Measurements from ENCODE around the gene PPP2R2C. TPM values are rescaled to one million over a fixed set of nuclear protein-coding genes. Genes with fewer than 3 reads are reported as not detected.

PPP2R2C gene
- total RNA-seq, 5 donors from 2014 or later (not counting 1 experiment from before 2014, with no cell fraction given), result 0.20 TPM; not detected in 4

DNA sequence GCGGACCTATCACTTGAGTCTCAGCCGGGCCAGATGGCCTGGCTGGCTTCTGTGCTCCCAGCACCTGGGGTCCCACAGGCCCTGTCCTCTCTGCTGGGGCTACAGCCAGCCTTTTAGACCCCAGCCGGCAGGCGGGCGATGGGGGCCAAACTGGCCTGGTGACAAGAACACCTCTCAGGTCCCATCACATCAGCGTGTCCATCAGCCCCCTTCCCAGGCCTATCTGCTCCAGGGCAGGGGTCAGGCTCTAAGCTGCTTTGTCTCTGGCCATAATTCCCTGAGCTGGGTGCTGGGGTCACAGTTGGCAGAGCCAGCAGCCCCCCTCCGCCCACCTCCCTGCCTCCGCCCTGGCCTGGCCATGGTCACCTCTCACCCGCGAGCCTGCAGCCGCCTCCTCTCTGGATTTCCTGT, 77.7 kb downstream of the PPP2R2C start:
- H3K4me3 Mint-ChIP-seq, result no peak overlapping the region
- H3K4me1 Mint-ChIP-seq, result no peaks in the 10 kb centered on the region
- POLR2A ChIA-PET, result no interaction called here
- H3K36me3 Mint-ChIP-seq, result no peaks in the 10 kb centered on the region
- H3K27me3 Mint-ChIP-seq, result peaks cover 20 to 28% of the 10 kb centered on the region in 2 donors
- WGBS (ENCODE audit: insufficient coverage), result 93% methylated on average over 8 of the region's 11 CpGs
- Histone ChIP-seq H3K27me3 (replicated peaks in 1 of 2; ENCODE audit: control insufficient read depth in 2 of 2, extremely low read depth in 1 of 2, insufficient read depth in 2 of 2, low read length in 1 of 2) (peaks cover 0 to 46% of the 10 kb centered on the region in 2 experiments), H3K36me3 (ENCODE audit: control insufficient read depth in 2 of 2, extremely low read depth in 1 of 2, insufficient read depth in 1 of 2, low read length in 1 of 2) (no peaks in the 10 kb centered on the region), H3K9me3 (no peaks in the 10 kb centered on the region), H3K4me3 (ENCODE audit: control insufficient read depth in 1 of 2, extremely low read depth in 1 of 2, low read length in 1 of 2) (no peak overlapping the region), H3K27ac (ENCODE audit: low read length) (no peak overlapping the region), H3K4me1 (ENCODE audit: control insufficient read depth in 1 of 2, extremely low read depth in 1 of 2, insufficient read depth in 2 of 2, low read length in 2 of 2) (no peaks in the 10 kb centered on the region)
- H3K27ac Mint-ChIP-seq, result no peak overlapping the region
- CTCF ChIA-PET, result no interaction called here
- ATAC-seq (replicated peaks in 1 of 4) (no peak), DNase-seq (no peak)
- no peaks in the 10 kb centered on the region for H3K9me3 Mint-ChIP-seq

DNA sequence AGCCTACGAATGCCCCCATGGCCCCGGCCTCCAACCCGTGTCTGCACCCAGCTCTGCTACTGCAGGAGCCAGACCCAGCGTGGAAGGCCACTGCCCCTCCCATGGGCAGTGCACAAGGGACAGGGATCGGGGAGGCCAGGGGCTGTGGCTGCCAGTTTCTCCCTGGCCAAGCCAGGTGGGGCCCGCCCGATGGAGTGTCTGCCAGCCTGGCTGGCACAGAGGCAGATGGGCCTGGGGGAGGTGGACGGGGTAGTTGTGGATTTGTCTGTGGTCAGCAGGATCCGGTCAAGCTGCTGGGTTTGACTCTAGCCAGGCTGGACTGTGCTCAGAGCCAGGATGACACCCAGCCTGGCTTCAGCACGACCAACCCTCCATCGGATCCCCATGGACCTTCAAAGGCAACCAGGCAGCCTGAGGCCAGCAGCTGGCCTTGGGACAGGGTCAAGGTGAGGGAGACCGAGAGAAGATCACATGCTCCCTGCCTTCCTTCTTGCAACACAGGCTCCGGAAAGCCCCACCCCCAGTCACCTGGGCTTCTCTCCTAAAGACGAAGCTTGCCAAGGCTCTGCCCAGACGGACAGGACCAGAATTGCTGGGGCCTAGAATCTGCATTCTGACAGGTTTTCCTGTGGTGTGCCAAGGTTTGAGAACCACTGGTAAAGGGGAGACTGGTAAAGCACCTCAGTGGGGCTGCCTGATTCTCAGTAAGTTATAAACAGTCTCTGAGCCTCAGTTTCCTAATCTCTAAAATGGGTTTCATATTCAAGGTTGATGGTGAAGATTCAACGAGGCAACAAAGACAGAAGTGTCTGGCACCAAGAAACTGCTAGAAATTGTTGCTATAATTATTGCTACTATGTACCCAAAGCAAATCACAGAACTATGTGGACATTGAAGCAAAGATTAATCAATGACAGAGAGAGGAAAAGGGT, 78.6 kb downstream of the PPP2R2C start:
- Histone ChIP-seq H3K36me3 (ENCODE audit: control insufficient read depth in 2 of 2, extremely low read depth in 1 of 2, insufficient read depth in 1 of 2, low read length in 1 of 2) (no peaks in the 10 kb centered on the region), H3K9me3 (no peaks in the 10 kb centered on the region), H3K4me3 (ENCODE audit: control insufficient read depth in 1 of 2, extremely low read depth in 1 of 2, low read length in 1 of 2) (no peak overlapping the region), H3K27ac (ENCODE audit: low read length) (no peak overlapping the region), H3K27me3 (replicated peaks in 1 of 2; ENCODE audit: control insufficient read depth in 2 of 2, extremely low read depth in 1 of 2, insufficient read depth in 2 of 2, low read length in 1 of 2) (peaks cover 0 to 50% of the 10 kb centered on the region in 2 experiments), H3K4me1 (ENCODE audit: control insufficient read depth in 1 of 2, extremely low read depth in 1 of 2, insufficient read depth in 2 of 2, low read length in 2 of 2) (no peaks in the 10 kb centered on the region)
- H3K27me3 Mint-ChIP-seq, result peaks cover 22 to 35% of the 10 kb centered on the region in 2 donors
- WGBS (ENCODE audit: insufficient coverage), result 75% methylated on average over 13 of the region's 16 CpGs
- DNase-seq, result no peak
- ChIA-PET POLR2A (no interaction called here), CTCF (no interaction called here)
- no peak overlapping the region for H3K27ac Mint-ChIP-seq
- no peak for ATAC-seq (replicated peaks in 1 of 4)
- no peaks in the 10 kb centered on the region for H3K9me3 Mint-ChIP-seq
- no peak overlapping the region for H3K4me3 Mint-ChIP-seq
- no peaks in the 10 kb centered on the region for H3K4me1 Mint-ChIP-seq
- H3K36me3 Mint-ChIP-seq, result no peaks in the 10 kb centered on the region

DNA sequence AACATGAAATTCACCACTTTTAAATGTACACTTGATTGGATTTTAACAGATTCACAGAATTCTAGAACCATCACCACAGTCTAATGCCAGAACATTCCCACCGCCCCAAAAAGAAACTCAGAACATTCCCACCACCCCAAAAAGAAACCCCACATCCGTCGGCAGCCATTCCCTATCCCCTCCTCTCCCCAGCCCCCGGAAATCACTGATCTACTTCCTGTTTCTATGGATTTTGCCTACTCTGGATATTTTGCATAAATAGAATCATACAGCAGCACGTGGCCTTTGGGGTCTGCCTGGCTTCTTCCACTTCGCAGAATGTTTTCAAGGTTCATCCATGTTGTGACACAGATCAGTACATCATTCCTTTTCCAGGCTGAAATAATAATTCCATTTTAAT, 79.3 kb downstream of the PPP2R2C start:
- Mint-ChIP-seq H3K9me3 (no peaks in the 10 kb centered on the region), H3K4me3 (no peak overlapping the region), H3K36me3 (no peaks in the 10 kb centered on the region), H3K27me3 (peaks cover 19 to 30% of the 10 kb centered on the region in 2 donors), H3K4me1 (no peaks in the 10 kb centered on the region), H3K27ac (no peak overlapping the region)
- H3K4me3 ChIP-seq (ENCODE audit: control insufficient read depth in 1 of 2, extremely low read depth in 1 of 2, low read length in 1 of 2), result no peak overlapping the region
- no peaks in the 10 kb centered on the region for H3K9me3 ChIP-seq
- H3K4me1 ChIP-seq (ENCODE audit: control insufficient read depth in 1 of 2, extremely low read depth in 1 of 2, insufficient read depth in 2 of 2, low read length in 2 of 2), result no peaks in the 10 kb centered on the region
- ChIA-PET CTCF (no interaction called here), POLR2A (no interaction called here)
- WGBS (ENCODE audit: insufficient coverage), result 38% methylated on average over 4 of the region's 6 CpGs
- DNase-seq, result no peak
- ATAC-seq (replicated peaks in 1 of 4), result no peak
- no peak overlapping the region for H3K27ac ChIP-seq (ENCODE audit: low read length)
- peaks cover 0 to 56% of the 10 kb centered on the region in 2 experiments for H3K27me3 ChIP-seq (replicated peaks in 1 of 2; ENCODE audit: control insufficient read depth in 2 of 2, extremely low read depth in 1 of 2, insufficient read depth in 2 of 2, low read length in 1 of 2)
- H3K36me3 ChIP-seq (ENCODE audit: control insufficient read depth in 2 of 2, extremely low read depth in 1 of 2, insufficient read depth in 1 of 2, low read length in 1 of 2), result no peaks in the 10 kb centered on the region

DNA sequence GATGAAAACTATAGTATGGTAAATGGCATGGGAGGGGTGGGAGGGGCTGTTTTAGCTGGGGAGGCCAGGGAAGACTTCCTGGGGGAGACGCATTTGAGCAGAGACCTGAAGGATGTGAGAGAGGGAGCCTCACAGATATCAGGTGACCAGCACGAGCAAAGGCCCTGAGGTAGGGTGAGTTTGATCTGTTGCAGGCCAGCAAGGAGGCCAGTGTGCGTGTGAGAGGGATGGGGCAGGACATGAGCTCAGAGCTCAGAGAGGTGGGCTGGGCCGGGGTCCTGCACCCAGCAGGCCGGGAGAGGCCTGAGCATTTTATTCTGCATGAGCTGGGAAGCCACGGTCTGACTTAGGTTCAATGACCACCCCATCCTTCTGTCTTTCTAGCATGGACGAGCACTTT, 80.0 kb downstream of the PPP2R2C start:
- CTCF ChIA-PET, result no interaction called here
- no peaks in the 10 kb centered on the region for H3K36me3 Mint-ChIP-seq
- no peak overlapping the region for H3K4me3 Mint-ChIP-seq
- H3K27me3 Mint-ChIP-seq, result peaks cover 19 to 24% of the 10 kb centered on the region in 2 donors
- Histone ChIP-seq H3K27ac (ENCODE audit: low read length) (no peak overlapping the region), H3K4me1 (ENCODE audit: control insufficient read depth in 1 of 2, extremely low read depth in 1 of 2, insufficient read depth in 2 of 2, low read length in 2 of 2) (no peaks in the 10 kb centered on the region), H3K36me3 (ENCODE audit: control insufficient read depth in 2 of 2, extremely low read depth in 1 of 2, insufficient read depth in 1 of 2, low read length in 1 of 2) (no peaks in the 10 kb centered on the region), H3K9me3 (no peaks in the 10 kb centered on the region), H3K4me3 (ENCODE audit: control insufficient read depth in 1 of 2, extremely low read depth in 1 of 2, low read length in 1 of 2) (no peak overlapping the region), H3K27me3 (replicated peaks in 1 of 2; ENCODE audit: control insufficient read depth in 2 of 2, extremely low read depth in 1 of 2, insufficient read depth in 2 of 2, low read length in 1 of 2) (peaks cover 0 to 56% of the 10 kb centered on the region in 2 experiments)
- H3K4me1 Mint-ChIP-seq, result no peaks in the 10 kb centered on the region
- WGBS (ENCODE audit: insufficient coverage), result 71% methylated on average over 7 of the region's 7 CpGs
- no peaks in the 10 kb centered on the region for H3K9me3 Mint-ChIP-seq
- no peak overlapping the region for H3K27ac Mint-ChIP-seq
- DNase-seq (no peak), ATAC-seq (replicated peaks in 1 of 4) (no peak)
- POLR2A ChIA-PET, result no interaction called here

DNA sequence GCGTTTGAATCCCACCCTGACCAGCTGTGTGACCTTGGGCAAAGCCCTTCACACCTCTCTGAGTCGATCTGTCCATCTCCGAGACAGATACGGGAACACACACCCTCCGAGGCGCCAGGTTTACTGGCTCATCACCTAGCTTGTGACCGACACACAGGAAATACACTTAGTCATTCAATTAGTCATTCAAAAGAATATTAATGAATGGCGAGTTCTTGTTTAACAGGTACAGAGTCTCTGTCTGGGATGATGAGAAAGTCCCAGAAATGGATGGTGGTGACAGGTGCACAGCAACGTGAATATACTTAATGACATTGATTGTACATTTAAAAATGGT, 80.6 kb downstream of the PPP2R2C start:
- no peak overlapping the region for H3K4me3 ChIP-seq (ENCODE audit: control insufficient read depth in 1 of 2, extremely low read depth in 1 of 2, low read length in 1 of 2)
- H3K27me3 Mint-ChIP-seq, result peaks cover 16 to 20% of the 10 kb centered on the region in 2 donors
- H3K4me3 Mint-ChIP-seq, result no peak overlapping the region
- H3K36me3 ChIP-seq (ENCODE audit: control insufficient read depth in 2 of 2, extremely low read depth in 1 of 2, insufficient read depth in 1 of 2, low read length in 1 of 2), result no peaks in the 10 kb centered on the region
- no peaks in the 10 kb centered on the region for H3K36me3 Mint-ChIP-seq
- ATAC-seq (replicated peaks in 1 of 4) (no peak), DNase-seq (no peak)
- peaks cover 0 to 51% of the 10 kb centered on the region in 2 experiments for H3K27me3 ChIP-seq (replicated peaks in 1 of 2; ENCODE audit: control insufficient read depth in 2 of 2, extremely low read depth in 1 of 2, insufficient read depth in 2 of 2, low read length in 1 of 2)
- WGBS (ENCODE audit: insufficient coverage), result 34% methylated on average over 4 of the region's 9 CpGs
- H3K27ac Mint-ChIP-seq, result no peak overlapping the region
- H3K4me1 ChIP-seq (ENCODE audit: control insufficient read depth in 1 of 2, extremely low read depth in 1 of 2, insufficient read depth in 2 of 2, low read length in 2 of 2), result no peaks in the 10 kb centered on the region
- no peak overlapping the region for H3K27ac ChIP-seq (ENCODE audit: low read length)
- POLR2A ChIA-PET, result no interaction called here
- no peaks in the 10 kb centered on the region for H3K9me3 ChIP-seq
- no peaks in the 10 kb centered on the region for H3K4me1 Mint-ChIP-seq
- CTCF ChIA-PET, result no interaction called here
- no peaks in the 10 kb centered on the region for H3K9me3 Mint-ChIP-seq

DNA sequence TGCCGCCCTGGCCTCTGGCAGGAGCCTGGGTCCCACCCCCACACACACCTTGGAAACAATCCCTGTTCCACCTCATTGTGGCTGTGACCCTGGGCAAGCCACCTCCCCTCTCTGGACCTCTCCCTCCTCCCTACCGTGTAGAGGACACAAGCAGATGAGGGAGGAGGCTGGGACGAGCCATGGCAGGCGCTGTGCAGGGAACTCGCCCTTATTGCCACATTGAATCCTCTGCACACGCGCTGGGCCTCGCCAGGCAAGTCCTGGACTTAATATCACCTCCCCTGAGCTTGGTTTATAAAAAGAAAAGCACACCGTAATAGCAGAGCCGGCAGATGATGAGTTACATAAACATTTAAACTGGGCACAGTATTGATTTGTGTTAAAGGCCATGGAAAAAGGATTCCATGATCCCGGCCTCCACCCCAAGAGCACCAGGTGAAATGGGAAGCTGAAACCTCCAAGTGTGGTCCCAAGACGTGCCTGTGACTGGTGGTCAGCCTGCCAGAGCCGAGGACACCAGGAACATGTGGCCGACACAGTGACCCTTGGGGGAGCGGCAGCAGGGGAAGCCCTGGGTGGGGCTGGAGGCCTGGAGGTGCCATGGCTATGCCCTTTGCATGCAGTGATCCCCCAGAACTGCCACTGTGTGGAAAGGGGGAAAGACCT, 81.1 kb downstream of the PPP2R2C start:
- POLR2A ChIA-PET, result no interaction called here
- Mint-ChIP-seq H3K36me3 (no peaks in the 10 kb centered on the region), H3K27ac (no peak overlapping the region), H3K4me1 (no peaks in the 10 kb centered on the region), H3K4me3 (no peak overlapping the region), H3K27me3 (peaks cover 14 to 22% of the 10 kb centered on the region in 2 donors), H3K9me3 (no peaks in the 10 kb centered on the region)
- 75% methylated on average over 10 of the region's 15 CpGs for WGBS (ENCODE audit: insufficient coverage)
- CTCF ChIA-PET, result no interaction called here
- DNase-seq (no peak), ATAC-seq (replicated peaks in 1 of 4) (no peak)
- Histone ChIP-seq H3K36me3 (ENCODE audit: control insufficient read depth in 2 of 2, extremely low read depth in 1 of 2, insufficient read depth in 1 of 2, low read length in 1 of 2) (no peaks in the 10 kb centered on the region), H3K4me3 (ENCODE audit: control insufficient read depth in 1 of 2, extremely low read depth in 1 of 2, low read length in 1 of 2) (no peak overlapping the region), H3K27me3 (replicated peaks in 1 of 2; ENCODE audit: control insufficient read depth in 2 of 2, extremely low read depth in 1 of 2, insufficient read depth in 2 of 2, low read length in 1 of 2) (peaks cover 0 to 46% of the 10 kb centered on the region in 2 experiments), H3K4me1 (ENCODE audit: control insufficient read depth in 1 of 2, extremely low read depth in 1 of 2, insufficient read depth in 2 of 2, low read length in 2 of 2) (no peaks in the 10 kb centered on the region), H3K27ac (ENCODE audit: low read length) (no peak overlapping the region), H3K9me3 (no peaks in the 10 kb centered on the region)
